Heart left ventricle (tissue), 16 donors: ENCODE measurements around the gene INF2. TPM values are rescaled to one million over a fixed set of nuclear protein-coding genes. Genes with fewer than 3 reads are reported as not detected.

Experiments
- ATAC-seq, 4 donors: fragments of 200-7000 bp; cut with Tn5 transposase; one replicate each; pipeline ENCODE4 v1.9.1; 2020 to 2022; ENCODE audit warnings: moderate library complexity in 4 of 4, mild to moderate bottlenecking in 3 of 4, moderate number of reproducible peaks in 1 of 4
- DNase-seq, 5 donors: peaks; one replicate each; pipeline ENCODE4 v3.0.0-alpha.2; 2020
- H3K27ac ChIP-seq, 12 donors: fragments of 200-600 bp; sonication (generic) in 4 of 12; one replicate each; pipeline versions ENCODE4 v1.5.0 to v1.8.0; 2016 to 2022; ENCODE audit warnings: mild to moderate bottlenecking in 2 of 12
- H3K27me3 ChIP-seq, 9 donors: fragments of 200-600 bp; sonication (generic) in 2 of 9; one replicate each; pipeline versions ENCODE4 v1.5.1 to v1.8.0; 2016 to 2022; ENCODE audit warnings: mild to moderate bottlenecking in 3 of 9
- H3K36me3 ChIP-seq, 9 donors: fragments of 200-600 bp; sonication (generic) in 2 of 9; one replicate each; pipeline versions ENCODE4 v1.5.0 to v1.8.0; 2018 to 2022; ENCODE audit warnings: mild to moderate bottlenecking in 2 of 9
- H3K4me1 ChIP-seq, 12 donors: fragments of 200-600 bp; sonication (generic) in 4 of 12; one replicate each; pipeline versions ENCODE4 v1.5.0 to v1.8.0; 2016 to 2022; ENCODE audit warnings: mild to moderate bottlenecking in 3 of 12
- H3K4me3 ChIP-seq, 12 donors: fragments of 200-600 bp; sonication (generic) in 4 of 12; one replicate each; pipeline versions ENCODE4 v1.5.0 to v1.8.0; 2017 to 2022; ENCODE audit warnings: mild to moderate bottlenecking in 9 of 12, moderate library complexity in 4 of 12
- H3K9me3 ChIP-seq, 12 donors: fragments of 200-600 bp; sonication (generic) in 4 of 12; one replicate each; pipeline versions ENCODE4 v1.5.0 to v1.8.0; 2016 to 2022; ENCODE audit warnings: mild to moderate bottlenecking in 1 of 12
- CTCF ChIP-seq, 12 donors: fragments of 200-600 bp; sonication (generic) in 4 of 12; IDR thresholded peaks; one replicate each; pipeline versions ENCODE4 v1.5.0 to v1.8.0; 2018 to 2022; ENCODE audit warnings: antibody characterized with exemption in 12 of 12, mild to moderate bottlenecking in 5 of 12
- POLR2A ChIP-seq, 2 donors: fragments of 450-650 bp; IDR thresholded peaks; one replicate each; pipeline ENCODE4 v1.6.1; 2017; ENCODE audit warnings: antibody characterized with exemption in 2 of 2, mild to moderate bottlenecking in 2 of 2, moderate library complexity in 2 of 2
- WGBS, 4 donors: extraction: QIAGEN DNeasy Blood & Tissue Kit in 2 of 4; methylation state at CpG; one replicate each; pipeline versions ENCODE4 v1.1.5 to v1.1.7; 2013 to 2018; 5-methylcytosine and 5-hydroxymethylcytosine counted together
- intact Hi-C, 10 donors: fragments of 100-400 bp; cut with DNase I; formaldehyde crosslinking; loops; one replicate each; pipeline versions ENCODE4 v1.11.1 to v1.14.2; 2022
- polyA plus RNA-seq, 2 donors: library from polyadenylated mRNA; stranded (reverse); fragments of 200-250 nt; gene quantifications; one replicate each; pipeline ENCODE4 v1.2.3, GENCODE V29; 2013
- total RNA-seq, 9 donors: library from RNA; depleted of rRNA in 2 of 9; stranded (reverse); fragments of >200 nt in 2 of 9; fragmentation: NEBNext Ultra II Directional in 3 of 9; extraction: Animal tissue kit (Norgen Biotek cat#: 25700) in 3 of 9; gene quantifications; one replicate each; pipeline versions ENCODE4 v1.1.0 to v1.2.4, GENCODE V29; 2016 to 2023
- donor health status: ischemic (EF 13 %, LVEDD 7.1; RV severe dilation, severe dysfunction).
- donor health status: healthy with polysubstance abuse.
- donor health status: DM: no; HTN: yes; CAD: no.
- donor health status: DM: no; HTN: no; CAD: no.
- donor health status: ischemic (EF 25% LVEDD 6.9; RV normal size, moderate dysfunction).
- donor health status: ischemic (EF 25% LVEDD 5.7; RV mildly dilated, moderate dysfunction).
- donor health status: healthy.
- donor health status: DM: yes; HTN: yes; CAD: no.
- donor health status: ischemic (EF 35%, LVEDD 5.7; RV mildly dilated, moderate dysfunction).
- donor health status: nonischemic (EF 11% LVEDD 7.7; RV severe dilation, severe dysfunction).
- donor health status: DM: yes; HTN: yes; CAD: no.
- donor health status: PGD.
- donor health status: ischemic (EF 29% LVEDD 5.4; RV normal size, mild dysfunction).
- donor health status: nonischemic (EF 23%, LVEDD 6.1; RV moderate dilation, normal function).

The INF2 gene
- total and polyA plus RNA-seq, 11 donors, result 26.0 to 58.9 (median 28.8) TPM

GRCh38 chr14:104657563-104658324 lies 31.7 kb upstream of the INF2 start:
- TF ChIP-seq POLR2A (IDR thresholded peaks at IDR 0.05) (no peak), CTCF (IDR thresholded peaks at IDR 0.05) (no peak)
- Histone ChIP-seq H3K36me3 (no peaks in the 10 kb centered on the region), H3K9me3 (peaks cover 0 to 7% (median 0%) of the 10 kb centered on the region in 12 donors), H3K4me3 (no peak overlapping the region), H3K4me1 (peaks cover 0 to 27% (median 12%) of the 10 kb centered on the region in 12 donors), H3K27me3 (peaks cover 0 to 18% (median 0%) of the 10 kb centered on the region in 9 donors), H3K27ac (no peak overlapping the region)
- WGBS, 4 donors, result 75 to 78% (median 76%) methylated on average over 17 of the region's 17 CpGs
- intact Hi-C loops, result loop anchor here in 1 of 10 donors (2.0 kb wide), 1 partner anchor 49 kb away; no protein-coding TSS in a partner anchor
- no peak for ATAC-seq
- DNase-seq, result no peak

- no peak for ATAC-seq
- no peak for TF ChIP-seq CTCF (IDR thresholded peaks at IDR 0.05)
- no peak for TF ChIP-seq POLR2A (IDR thresholded peaks at IDR 0.05)
Observed at GRCh38 chr14:104658325-104658712, 31.1 kb upstream of the INF2 start.

GRCh38 chr14:104659146-104659545 lies 30.3 kb upstream of the INF2 start:
- Histone ChIP-seq H3K9me3 (peaks cover 0 to 5% (median 0%) of the 10 kb centered on the region in 12 donors), H3K36me3 (no peaks in the 10 kb centered on the region), H3K4me1 (peaks cover 0 to 27% (median 12%) of the 10 kb centered on the region in 12 donors), H3K4me3 (no peak overlapping the region), H3K27me3 (peaks cover 0 to 18% (median 0%) of the 10 kb centered on the region in 9 donors), H3K27ac (no peak overlapping the region)
- intact Hi-C loops, result loop anchor here in 1 of 10 donors (2.0 kb wide), 1 partner anchor 48 kb away; no protein-coding TSS in a partner anchor
- TF ChIP-seq CTCF (IDR thresholded peaks at IDR 0.05), result no peak
- no peak for TF ChIP-seq POLR2A (IDR thresholded peaks at IDR 0.05)
- WGBS, 4 donors, result 69 to 81% (median 70%) methylated on average over 4 to 5 of the region's 5 CpGs
- ATAC-seq (no peak), DNase-seq (no peak)

More at GRCh38 chr14:104658325-104658712, 31.1 kb upstream of the INF2 start:
- WGBS, 4 donors, result 92 to 95% (median 94%) methylated on average over 15 of the region's 15 CpGs
- H3K27ac ChIP-seq, result no peak overlapping the region
- no peaks in the 10 kb centered on the region for H3K36me3 ChIP-seq
- H3K27me3 ChIP-seq, result peaks cover 0 to 18% (median 0%) of the 10 kb centered on the region in 9 donors
- intact Hi-C loops, result loop anchor here in 1 of 10 donors (2.0 kb wide), 1 partner anchor 48 kb away; no protein-coding TSS in a partner anchor
- H3K4me3 ChIP-seq, result no peak overlapping the region
- peaks cover 0 to 27% (median 12%) of the 10 kb centered on the region in 12 donors for H3K4me1 ChIP-seq
- peaks cover 0 to 7% (median 0%) of the 10 kb centered on the region in 12 donors for H3K9me3 ChIP-seq
- no peak for DNase-seq
